ENCODE measurements around the gene NSUN5.
"Not testable (repeated sequence)": the region's sequence is repeated elsewhere in the genome, so short reads cannot be mapped to it uniquely, and the experiment has no call there.

Gene NSUN5

DNA sequence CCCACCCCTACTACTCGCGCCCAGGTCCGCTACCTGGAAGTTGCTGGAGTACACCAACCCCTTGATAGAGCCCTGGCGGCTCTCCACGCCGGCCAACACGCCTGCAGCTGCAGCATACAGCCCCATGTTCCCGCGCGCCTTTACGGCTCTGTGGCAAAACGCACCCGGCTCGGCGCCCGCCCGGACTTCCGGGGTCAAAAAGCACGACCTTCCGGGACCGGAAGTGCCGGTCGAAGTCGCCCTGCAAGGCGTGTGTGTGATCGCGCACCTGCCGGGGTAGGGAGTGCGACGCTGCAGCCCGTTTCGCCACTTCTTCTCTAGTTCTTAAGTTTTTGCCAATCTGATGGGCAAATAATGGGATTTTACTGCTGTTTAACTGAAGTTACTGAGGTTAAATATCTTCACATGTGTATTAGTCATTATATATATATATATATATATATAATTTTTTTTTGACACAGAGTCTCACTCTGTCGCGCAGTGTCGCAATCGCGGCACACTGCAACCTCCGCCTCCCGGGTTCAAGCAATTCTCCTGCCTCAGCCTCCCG is at the start of gene NSUN5:
Gene NSUN5, minus strand, starts transcription at position 162 of the 550 bp plus-strand sequence. Its CDS starts 36 bp downstream, at position 126.
- peak; percentile 88 for DNase-seq

DNA sequence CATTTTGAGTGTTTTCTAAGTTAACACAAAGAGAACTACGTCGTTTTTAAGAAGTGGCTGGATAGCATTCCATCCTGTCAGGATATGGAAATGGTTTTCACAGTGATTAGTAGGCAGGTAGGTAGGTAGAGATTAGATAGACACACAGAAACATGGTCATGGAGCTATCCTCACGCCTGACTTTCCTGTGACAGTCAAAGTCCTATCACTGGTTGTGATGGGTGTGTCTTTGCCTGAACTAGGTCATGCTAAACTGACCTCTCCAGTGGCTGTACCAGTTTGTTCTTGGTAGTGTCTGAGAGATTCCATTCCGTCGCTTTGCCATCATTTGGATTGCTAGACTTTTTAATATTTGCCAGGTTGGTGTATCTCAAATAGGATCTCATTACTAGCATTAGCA is 47.5 kb upstream of the NSUN5 start:
- DNase-seq, result no peak

DNA sequence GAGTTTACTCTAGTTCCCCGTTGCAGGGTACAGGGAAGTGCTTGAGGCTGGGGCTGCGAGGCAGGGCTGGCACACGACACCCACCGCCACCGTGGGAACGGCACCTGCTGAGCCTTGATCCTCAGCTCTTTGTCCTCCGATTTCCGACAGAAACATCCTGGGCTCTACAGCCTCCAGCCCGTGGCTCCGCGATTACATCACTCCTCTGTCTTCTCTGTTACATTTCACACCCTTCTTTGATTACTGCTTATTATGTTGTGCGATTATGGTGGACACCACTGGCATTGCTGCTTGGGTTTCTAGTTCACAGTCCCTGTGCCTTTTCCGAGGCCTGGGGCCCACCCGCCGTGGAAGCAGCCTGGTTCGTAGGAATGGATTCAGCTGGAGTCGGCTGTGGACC is 46.2 kb upstream of the NSUN5 start:
- no peak for DNase-seq

DNA sequence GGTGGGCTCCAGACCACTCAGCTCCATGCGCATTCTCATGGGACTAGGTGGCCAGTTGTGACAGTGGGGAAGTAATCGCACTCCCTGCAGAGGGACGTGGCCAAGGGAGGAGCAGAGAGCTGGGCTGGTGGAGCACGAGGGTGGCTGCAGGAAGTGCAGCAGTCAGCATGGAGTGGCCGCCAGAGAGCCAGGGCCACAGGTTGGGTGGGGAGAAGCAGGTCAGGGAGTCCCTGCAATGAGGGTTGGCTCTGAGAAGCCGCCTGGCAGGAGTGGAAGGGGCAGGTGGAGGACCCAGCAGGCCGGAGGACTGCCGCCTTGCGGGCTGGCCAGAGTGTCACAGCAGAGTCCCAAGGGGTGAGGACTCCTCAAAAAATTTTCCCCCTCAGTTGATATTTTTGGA is 45.6 kb upstream of the NSUN5 start:
- DNase-seq, result no peak

DNA sequence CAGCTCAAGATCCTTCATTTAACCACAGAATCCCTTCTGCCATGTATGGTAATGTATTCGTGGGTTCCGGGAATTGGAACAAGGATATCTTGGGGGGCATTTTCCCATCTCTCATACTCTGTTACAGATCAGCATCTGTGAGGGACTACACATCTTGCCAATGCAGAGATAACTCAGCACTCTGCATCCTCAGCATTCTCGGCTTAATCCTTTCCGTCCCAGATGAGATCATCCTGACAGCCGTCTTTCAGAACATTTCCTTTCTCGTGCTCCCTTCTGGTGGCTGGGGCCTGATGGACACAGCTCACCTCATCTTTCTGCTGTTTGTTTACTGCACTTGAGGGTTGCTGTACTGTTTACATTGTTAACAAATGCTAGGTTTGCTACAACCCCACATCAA is 44.6 kb upstream of the NSUN5 start:
- no peak for DNase-seq

DNA sequence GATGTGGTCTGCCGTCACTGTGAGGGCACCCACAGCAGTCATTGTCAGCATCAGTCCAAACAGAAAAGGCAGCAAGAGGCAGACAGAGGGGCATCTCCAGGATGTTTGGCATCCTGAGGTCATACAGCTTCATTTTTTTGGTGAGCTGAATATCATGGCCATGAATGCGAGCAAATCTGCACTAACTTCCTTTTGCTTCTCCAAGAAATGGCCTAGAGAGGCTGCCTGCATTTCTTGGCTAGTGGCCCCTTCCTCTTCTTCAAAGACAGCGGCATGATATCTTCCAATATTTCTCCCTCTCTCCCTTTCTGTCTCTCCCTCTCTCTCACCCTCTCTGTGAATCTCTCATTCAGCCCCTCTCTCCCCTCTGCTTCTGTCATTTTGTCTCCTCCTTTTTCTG is 44.2 kb upstream of the NSUN5 start:
- DNase-seq, result no peak

DNA sequence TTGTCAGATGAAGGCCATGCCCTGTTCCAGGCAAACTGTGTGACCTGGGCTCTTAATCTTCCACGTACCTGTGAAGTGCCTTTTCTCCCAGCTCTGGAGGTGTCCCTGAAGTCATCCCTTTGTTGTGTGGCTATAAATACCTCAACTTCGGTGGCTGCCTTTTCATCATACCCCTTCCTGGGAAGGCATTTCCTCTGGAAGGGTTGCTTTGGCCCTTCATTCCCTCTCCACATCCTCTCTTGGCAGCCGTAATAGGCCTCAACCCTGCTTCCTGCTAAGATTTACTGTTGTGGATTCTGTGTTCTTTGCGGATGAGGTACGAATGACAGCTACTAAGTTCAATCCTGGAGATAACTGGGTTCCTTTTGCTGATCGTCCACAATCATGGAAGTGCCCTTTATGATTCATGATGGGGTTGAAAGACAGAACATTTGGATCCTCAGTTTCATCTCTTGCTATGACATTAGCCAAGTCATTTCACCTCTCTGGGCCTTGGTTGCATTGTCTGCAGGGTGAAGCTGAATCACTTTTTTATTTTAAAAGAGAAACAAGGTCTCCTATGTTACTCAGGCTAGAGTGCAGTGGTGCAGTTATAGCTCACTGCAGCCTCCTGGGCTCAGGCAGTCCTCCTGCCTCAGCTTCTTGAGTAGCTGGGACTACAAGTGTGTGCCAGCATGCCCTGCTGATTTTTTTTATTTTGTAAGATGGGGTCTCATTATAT is 43.0 kb upstream of the NSUN5 start:
- DNase-seq, result no peak

DNA sequence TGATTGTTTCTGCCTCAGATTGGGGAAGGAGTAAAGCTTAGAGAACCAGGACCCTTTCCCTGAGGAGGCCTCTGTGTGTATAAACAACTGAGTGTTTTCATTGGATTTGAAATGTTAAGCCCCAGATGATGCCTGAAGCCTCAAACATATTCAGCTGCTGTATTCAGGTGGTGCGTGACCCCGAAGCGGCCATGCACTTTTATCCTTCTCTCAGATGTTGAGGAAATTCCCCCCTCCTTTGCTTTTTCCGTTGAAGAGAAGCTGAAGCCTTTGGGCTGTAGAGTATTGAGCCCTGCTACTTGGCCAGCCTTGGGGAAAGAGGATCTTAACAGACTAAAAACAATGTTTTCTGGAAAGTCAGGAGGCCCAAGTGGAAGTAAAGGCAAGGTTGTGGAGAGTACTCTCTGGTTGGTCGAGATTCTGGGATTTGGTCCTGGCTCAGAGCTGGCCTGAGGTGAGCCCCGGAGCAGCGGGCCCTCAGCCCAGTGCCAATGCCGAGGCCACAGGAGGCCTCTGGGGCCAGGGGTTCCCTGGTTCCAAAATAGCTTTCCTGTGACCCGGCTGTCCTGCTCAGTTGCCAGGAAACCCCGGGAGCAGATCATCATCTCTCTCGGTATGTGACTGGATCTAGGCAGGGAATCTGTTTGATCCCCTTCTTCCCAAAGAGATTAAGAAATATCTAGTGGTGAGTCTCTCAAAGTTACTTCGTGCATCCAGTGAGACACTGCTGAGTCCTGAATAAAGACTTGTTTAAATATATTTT is 41.9 kb upstream of the NSUN5 start:
- no peak for DNase-seq

DNA sequence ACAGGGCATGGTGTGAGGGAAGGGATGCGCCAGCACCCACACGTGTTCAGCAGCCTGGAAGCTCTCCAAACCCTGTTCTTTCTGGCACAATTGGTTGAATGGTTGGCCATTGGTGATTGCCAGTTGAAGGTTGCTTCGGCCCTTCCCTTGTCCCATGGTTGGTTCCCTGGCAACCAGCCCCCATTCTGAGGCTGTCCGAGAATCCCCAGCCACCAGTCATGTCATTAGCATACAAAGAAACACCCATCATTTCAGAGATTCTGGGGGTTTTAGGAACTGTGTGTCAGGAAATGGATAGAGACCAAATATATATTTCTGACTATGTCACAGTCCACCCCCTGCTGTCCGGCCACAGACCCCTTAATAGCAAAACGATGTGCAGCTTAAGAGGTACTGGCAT is 41.1 kb upstream of the NSUN5 start:
- DNase-seq, result no peak

DNA sequence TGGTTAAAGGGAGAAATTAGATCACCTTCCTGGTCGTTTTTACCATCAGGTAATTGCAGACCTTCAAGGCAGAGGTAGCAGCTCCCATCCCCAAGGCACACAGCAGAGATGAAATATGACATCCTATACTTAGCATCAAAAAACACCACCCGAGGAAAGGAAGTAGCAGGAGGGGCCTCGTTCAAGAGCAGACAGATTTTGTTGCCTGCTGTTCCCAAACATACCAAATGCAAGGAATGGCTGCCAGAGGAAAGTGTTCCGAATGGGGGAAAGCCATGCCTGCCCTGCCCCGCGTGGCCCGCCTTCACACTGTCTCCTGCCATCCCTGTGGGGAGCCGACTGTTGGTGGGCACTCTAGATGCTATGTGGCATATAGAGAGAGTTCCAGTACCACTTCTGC is 37.3 kb upstream of the NSUN5 start:
- no peak for DNase-seq

DNA sequence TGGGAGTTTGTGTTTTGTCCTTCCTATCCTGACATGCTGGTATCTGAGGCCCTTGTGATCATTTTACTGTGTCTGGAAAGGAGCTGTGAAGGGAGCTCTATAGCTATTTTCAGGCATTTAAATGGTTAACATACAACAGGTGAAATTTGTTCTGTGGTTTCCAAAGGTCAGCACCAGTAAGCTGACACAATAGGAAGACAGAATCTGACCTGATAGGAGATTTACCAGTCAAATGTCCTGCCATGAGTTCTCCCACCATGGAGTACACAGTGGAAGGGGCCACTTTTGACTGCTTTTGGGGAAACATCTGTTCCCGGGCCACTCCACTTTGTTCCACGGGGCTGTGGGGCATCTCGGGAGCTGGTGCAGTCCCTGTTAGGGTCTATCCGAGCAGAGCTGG is 36.9 kb upstream of the NSUN5 start:
- no peak for DNase-seq

DNA sequence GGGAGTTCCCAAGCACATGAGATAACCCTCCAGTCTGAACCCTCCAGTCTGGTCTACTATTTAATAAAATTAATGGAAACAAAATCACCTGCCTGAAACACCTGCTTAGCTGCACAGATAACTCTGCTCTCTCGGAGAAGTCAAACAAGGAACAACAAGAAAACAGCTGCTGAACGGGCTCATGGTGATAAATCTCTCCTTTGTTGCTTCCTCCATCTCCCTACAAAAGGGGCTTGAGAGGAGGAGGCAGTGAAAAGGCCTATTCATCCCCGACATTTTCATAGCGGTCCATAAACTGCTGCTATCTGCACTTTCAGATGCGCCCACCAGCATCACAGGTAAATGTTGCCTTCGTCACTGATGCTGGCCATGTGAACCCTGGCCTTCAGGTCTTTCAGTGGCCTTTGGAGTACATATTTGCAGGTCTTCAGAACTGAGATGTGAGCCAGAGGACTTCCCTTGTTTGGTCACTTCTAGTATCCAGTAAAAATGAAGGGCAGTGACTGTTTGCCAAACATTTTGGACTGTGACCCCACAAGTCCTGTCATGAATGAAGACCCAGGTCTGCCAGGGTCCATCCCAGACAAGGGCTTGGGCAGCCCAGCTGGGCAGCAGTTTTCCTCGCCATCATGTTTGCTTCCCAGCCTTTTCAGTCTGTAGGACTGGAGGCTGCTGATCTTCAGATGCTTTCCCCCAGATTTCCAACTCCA is 35.2 kb upstream of the NSUN5 start:
- DNase-seq, result no peak

DNA sequence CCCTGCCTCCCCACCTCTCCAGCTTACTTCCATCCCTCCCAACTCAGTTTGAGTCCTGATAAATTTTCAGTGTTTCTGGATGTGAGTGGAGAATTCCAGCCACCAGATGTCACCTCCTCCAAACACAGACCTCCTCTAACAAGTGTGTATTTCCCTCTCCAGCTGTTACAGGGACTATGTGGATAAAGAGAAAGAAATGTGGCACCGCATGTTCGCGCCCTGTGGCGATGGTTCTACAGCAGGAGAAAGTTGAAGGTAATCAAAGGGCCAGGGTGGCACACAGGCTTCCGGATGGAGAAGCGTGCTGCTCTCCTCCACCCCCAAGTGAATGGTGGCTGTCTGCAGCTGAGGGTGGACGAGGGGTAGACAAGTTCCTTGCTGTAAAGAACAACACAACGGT is 34.0 kb upstream of the NSUN5 start:
- DNase-seq, result no peak

DNA sequence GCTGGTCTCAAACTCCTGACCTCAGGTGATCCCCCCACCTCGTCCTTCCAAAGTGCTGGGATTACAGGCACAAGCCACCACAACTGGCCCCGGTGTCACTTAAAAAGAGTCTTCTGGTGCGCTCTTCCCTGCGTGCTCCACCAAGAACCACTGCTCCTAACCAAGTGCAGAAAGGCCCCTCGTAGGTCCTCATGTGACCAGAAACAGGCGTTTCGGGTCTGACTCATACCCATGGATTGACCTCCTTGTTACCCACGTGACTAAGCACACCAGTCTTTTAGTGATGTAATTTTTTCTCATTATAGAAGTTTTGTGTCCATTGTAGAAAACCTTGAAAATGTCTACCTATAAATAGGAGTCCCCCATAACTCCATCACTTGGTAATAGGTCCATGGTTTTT is 33.3 kb upstream of the NSUN5 start:
- no peak for DNase-seq

DNA sequence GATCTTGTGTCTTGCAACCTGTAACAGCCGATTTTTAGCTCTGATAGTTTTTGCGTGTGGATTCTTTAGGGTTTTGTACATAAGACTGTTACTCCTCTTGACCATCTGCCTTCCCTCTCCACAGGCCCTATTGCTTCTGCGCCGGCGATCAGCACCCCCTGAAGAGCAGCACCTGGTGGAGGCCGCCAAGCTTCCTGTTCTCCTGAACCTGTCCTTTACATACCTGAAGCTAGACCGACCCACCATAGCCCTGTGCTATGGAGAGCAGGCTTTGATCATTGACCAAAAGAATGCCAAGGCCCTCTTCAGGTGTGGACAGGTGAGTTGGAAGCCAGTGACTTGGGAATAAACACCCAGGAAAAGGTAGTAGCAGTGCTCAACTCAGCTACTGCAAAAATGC is 31.9 kb upstream of the NSUN5 start:
- no peak for DNase-seq

DNA sequence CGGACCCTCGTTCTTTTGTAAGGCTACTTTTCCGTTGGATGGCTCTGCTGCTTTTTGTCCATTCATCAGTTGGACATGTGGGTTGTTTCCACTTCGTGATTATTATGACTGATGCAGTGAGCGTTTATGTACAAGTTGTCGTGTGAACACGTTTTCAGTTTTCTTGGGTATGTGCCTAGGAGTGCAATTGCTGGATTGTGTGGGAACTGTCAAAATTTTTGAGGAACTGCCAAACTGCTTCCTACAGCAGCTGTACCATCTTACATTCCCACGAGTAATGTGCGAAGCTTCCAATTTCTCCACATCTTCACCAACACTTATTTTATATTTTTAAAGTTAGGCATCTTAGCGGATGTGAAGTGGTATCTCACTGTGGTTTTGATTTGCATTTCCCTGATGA is 29.7 kb upstream of the NSUN5 start:
- DNase-seq, result no peak

DNA sequence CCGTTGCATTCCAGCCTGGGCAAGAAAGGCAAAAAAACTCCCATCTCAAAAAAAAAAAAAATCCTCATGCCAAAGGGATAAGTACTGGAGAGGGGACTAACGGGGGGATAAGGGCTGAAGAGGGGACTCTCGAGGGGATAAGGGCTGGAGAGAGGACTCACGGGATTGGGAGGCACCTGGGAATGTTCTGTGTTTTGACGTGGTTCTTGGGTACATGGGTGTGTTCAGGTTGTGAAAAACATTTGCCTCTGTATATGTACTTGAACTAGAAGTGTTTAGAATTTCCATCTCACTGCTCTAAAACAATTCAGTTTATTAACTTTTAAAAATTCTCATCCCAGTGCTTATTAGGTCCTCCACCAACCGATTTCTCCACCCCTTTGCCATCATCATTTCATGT is 23.8 kb upstream of the NSUN5 start:
- no peak for DNase-seq

DNA sequence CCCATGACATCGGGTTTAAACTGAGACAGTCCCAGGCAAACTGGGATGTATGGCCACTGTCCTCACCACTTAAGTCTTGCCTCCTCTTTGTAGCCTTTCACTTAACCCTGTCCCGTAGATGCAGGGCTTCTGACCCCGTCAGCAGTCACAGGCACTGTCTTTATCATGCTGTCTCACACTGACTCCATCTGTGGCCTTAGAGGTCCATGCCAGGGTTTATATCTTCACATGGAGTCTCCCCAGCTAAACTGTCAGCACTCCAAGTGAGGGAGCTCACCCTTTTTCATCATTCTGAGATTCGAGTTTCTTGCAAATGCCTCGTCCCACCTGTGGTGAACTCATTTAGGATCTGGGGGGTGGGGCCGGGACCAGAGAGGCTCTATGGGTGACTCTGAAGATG is 22.1 kb upstream of the NSUN5 start:
- DNase-seq, result no peak

DNA sequence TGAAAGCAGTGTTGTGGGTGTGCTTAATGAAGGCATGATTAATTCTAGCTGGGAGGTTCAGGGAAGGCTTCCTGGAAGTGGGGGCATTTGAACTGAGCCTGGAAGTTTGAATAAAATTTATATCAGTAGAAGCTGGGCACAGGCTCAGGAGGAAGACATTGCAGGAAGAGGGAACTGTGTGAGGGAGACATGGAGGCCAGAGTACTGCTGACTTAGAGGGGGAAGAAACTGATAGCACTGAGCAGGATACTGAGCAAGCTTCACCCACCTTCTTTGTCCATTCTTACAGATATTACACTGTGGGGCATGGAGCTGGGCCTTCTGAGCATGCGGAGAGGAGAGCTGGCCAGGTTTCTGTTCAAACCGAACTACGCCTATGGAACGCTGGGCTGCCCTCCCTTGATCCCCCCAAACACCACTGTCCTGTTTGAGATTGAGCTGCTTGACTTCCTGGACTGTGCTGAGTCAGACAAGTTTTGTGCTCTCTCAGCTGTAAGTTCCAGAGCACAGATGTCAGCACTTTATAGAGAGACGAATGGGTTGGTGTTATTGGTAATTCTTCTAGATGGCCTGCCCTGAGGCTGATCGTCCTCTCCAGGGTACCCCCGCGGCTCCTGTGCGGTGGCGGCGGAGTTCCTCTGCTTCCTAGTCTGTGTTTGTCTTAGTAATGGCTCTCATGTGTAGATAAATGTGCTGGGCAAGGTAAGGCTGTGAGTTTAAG is 21.4 kb upstream of the NSUN5 start:
- no peak for DNase-seq

DNA sequence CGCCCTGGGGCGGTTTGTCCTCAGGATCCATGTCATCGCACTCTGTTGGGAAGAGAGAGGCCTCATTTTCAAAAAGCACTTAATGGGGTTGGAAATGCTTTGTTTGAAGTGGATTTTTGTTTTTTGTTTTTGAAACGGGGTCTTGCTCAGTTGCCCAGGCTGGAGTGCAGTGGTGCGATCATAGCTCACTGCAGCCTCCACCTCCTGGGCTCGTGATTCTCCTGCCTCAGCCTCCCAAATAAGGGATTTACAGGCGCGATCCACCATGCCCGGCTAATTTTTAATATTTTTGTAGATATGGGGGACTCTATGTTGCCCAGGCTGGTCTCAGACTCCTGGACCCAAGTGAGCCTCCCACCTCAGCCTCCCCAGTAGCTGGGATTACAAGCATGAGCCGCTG is 20.1 kb upstream of the NSUN5 start:
- no peak for DNase-seq

DNA sequence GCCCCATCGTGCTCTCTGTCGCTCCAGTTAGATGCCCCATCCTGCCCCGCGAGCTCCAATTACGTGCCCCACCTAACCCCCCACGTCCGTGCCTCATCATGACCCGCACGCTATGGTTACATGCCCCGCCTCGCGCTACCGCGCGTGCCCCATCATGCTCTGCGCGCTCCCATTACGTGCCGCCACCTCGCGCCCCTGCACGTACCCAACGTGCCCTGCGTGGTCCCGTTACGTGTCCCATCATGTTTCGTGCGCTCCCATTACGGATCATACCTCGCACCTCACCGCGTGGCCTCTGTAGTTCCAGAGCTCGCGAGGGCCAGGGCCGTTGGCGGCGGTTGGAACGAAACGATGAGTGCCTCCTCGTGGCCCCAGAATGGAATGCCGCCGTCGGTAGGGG is 19.3 kb upstream of the NSUN5 start, which contains the start of the genes FKBP6 and TRIM50:
Gene FKBP6, plus strand, starts transcription at position 240 of the 400 bp plus-strand sequence. CDS start 268 bp downstream, outside the sequence.
Gene TRIM50, minus strand, starts transcription at position 161 of the 400 bp plus-strand sequence. CDS start 3,295 bp downstream, outside the sequence.
- not testable (repeated sequence) for DNase-seq

DNA sequence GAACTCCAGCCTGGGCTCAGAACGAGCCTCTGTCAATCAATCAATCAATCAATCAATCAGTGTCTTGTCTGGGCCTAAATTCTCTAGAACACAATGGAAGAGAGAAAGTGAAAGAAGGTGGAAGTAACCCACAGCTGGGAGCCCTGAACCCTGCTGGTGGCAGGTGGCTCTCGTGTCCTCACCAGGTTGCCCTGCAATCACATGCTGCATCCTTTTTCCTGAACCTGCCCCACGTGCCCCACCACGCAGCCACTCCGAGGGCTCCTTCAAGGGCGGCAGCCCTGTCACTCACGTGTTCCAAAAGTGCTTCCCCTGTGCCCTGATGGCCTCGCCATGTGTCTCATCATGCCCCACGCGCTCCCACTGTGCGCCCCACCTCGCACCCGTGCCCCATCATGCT is 18.8 kb upstream of the NSUN5 start:
- DNase-seq, result not testable (repeated sequence)

DNA sequence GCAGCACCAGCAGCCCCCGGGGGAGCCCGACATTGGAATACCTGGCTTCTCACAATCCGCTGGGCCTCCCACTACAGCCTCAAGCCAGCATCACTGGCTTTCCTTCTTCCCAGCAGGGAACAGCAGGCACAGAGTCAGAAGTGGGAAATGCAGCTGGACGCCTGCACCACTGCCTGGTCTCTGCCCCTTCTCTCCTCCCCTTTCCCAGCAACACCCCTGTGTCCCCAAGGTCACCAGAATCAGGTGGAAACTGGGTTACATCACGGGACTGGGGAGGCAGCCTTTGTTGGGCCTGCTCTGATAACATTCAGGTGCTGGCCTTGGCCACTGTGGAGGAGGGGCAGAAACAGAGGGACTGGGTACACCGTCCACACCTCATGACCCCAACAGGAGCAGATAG is 16.8 kb upstream of the NSUN5 start:
- not testable (repeated sequence) for DNase-seq

All from activated gamma-delta T cell treated with Interleukin-2 at 50 U/mL for 16 hours (primary cell).